GM12892 (cell line): ENCODE measurements around the gene DNER.

Experiments used
- POLR2A ChIP-seq: IDR thresholded peaks from 2 replicates; pipeline ENCODE4 v1.6.1; 2011; ENCODE audit warnings: low read depth, low read length, control low read depth
- POLR2AphosphoS5 ChIP-seq: IDR thresholded peaks from 2 replicates; pipeline ENCODE4 v1.6.1; 2011; ENCODE audit warnings: low read depth, low read length, control low read depth
- TAF1 ChIP-seq: IDR thresholded peaks from 2 replicates; pipeline ENCODE4 v1.6.1; 2011; ENCODE audit warnings: low read depth, mild to moderate bottlenecking, control low read depth, low read length, borderline replicate concordance

DNA sequence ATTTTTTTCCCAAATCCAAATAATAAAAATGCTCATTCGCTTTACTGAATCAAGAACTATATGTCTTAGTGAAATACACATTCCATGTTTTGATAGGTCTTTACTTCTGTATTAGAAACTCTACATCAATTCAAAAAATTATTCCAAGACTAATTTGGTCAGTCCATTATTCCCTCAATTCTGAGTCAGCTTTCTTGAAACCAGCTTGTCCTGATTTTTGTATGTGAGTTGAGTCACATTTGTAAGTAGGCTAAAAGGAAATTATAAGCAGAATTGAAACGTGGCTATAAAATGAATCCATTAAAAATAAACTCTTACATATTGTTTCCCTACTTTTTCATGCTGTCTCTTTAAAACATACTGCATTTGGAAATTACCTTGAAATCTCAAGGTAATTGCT lies 113.0 kb downstream of the DNER start:
- no peak for TF ChIP-seq POLR2A
- no peak for TF ChIP-seq POLR2AphosphoS5
- no peak for TF ChIP-seq TAF1
